GM23338 (cell line): ENCODE measurements around the gene SH3GLB1. TPM values are rescaled to one million over a fixed set of nuclear protein-coding genes. Genes with fewer than 3 reads are reported as not detected.

Experiments
- ATAC-seq: fragments of 200-7000 bp; cut with Tn5 transposase; 3 replicates; pipeline ENCODE4 v1.9.1; 2020
- DNase-seq: peaks from one replicate; pipeline ENCODE4 v3.0.0-alpha.2; 2015; ENCODE audit warnings: low spot score
- H2AFZ ChIP-seq: fragments of 200-600 bp; sonication (generic); 2 replicates; pipeline ENCODE4 v1.8.0; 2016; ENCODE audit warnings: antibody characterized with exemption, mild to moderate bottlenecking, moderate library complexity
- H3F3A ChIP-seq: fragments of 200-600 bp; sonication (generic); replicated peaks from 2 replicates; pipeline ENCODE4 v1.8.0; 2017; ENCODE audit warnings: antibody characterized with exemption, mixed run types, low read depth
- H3K27ac ChIP-seq: fragments of 200-600 bp; sonication (generic); 2 replicates; pipeline ENCODE4 v1.6.1; 2016; ENCODE audit warnings: low read depth
- H3K27me3 ChIP-seq: fragments of 200-600 bp; sonication (generic); 2 replicates; pipeline ENCODE4 v1.8.0; 2016; ENCODE audit warnings: mild to moderate bottlenecking, mixed run types, moderate library complexity; ENCODE audit not compliant: insufficient read depth
- H3K36me3 ChIP-seq: fragments of 200-600 bp; sonication (generic); 2 replicates; pipeline ENCODE4 v1.8.0; 2016; ENCODE audit warnings: mild to moderate bottlenecking; ENCODE audit not compliant: insufficient read depth
- H3K4me1 ChIP-seq: fragments of 200-600 bp; sonication (generic); 2 replicates; pipeline ENCODE4 v1.8.0; 2016; ENCODE audit warnings: mild to moderate bottlenecking, moderate library complexity; ENCODE audit not compliant: insufficient read depth
- H3K4me2 ChIP-seq: fragments of 200-600 bp; sonication (generic); 2 replicates; pipeline ENCODE4 v1.7.1; 2017; ENCODE audit warnings: mixed run types
- H3K4me3 ChIP-seq: fragments of 200-600 bp; sonication (generic); 2 replicates; pipeline ENCODE4 v1.6.1; 2016; ENCODE audit warnings: mixed run types
- H3K79me2 ChIP-seq: fragments of 200-600 bp; sonication (generic); replicated peaks from 2 replicates; pipeline ENCODE4 v1.8.0; 2017; ENCODE audit warnings: mild to moderate bottlenecking; ENCODE audit not compliant: insufficient read depth
- H3K9me2 ChIP-seq: fragments of 200-600 bp; sonication (generic); 2 replicates; pipeline ENCODE4 v1.8.0; 2017; ENCODE audit not compliant: insufficient read depth
- H4K20me1 ChIP-seq: fragments of 200-600 bp; sonication (generic); replicated peaks from 2 replicates; pipeline ENCODE4 v1.8.0; 2017; ENCODE audit warnings: mild to moderate bottlenecking; ENCODE audit not compliant: insufficient read depth
- H3K27ac Mint-ChIP-seq: 2 replicates; pipeline ENCODE4 v1.8.0; 2020; ENCODE audit warnings: inconsistent platforms, mild to moderate bottlenecking, moderate library complexity, mixed read lengths
- H3K27me3 Mint-ChIP-seq: 3 replicates; pipeline ENCODE4 v1.8.0; 2022; ENCODE audit warnings: low read depth, mild to moderate bottlenecking, moderate library complexity, mixed read lengths, inconsistent platforms; ENCODE audit not compliant: insufficient read depth, poor library complexity
- H3K36me3 Mint-ChIP-seq: 3 replicates; pipeline ENCODE4 v1.8.0; 2021; ENCODE audit warnings: low read depth, mild to moderate bottlenecking, inconsistent platforms, moderate library complexity, mixed read lengths
- H3K4me1 Mint-ChIP-seq: 3 replicates; pipeline ENCODE4 v1.8.0; 2020; ENCODE audit warnings: mild to moderate bottlenecking, inconsistent platforms, mixed read lengths
- H3K4me3 Mint-ChIP-seq: 3 replicates; pipeline ENCODE4 v1.8.0; 2021; ENCODE audit warnings: moderate library complexity, mild to moderate bottlenecking, inconsistent platforms, mixed read lengths
- H3K9me3 Mint-ChIP-seq: 3 replicates; pipeline ENCODE4 v1.8.0; 2020; ENCODE audit warnings: moderate library complexity, mild to moderate bottlenecking, inconsistent platforms, mixed read lengths
- CREB1 ChIP-seq: fragments of 250-450 bp; sonication (Bioruptor Pico); IDR thresholded peaks from 2 replicates; pipeline ENCODE4 v1.5.0; 2020; ENCODE audit warnings: low read depth, mild to moderate bottlenecking, moderate library complexity
- CTCF ChIP-seq, 2 experiments: fragments of 200-600 bp in 1 of 2; sonication (generic) in 1 of 2; conservative IDR thresholded peaks; 2 replicates each; pipeline versions ENCODE4 v1.5.1 to v1.6.1; 2016 to 2017; ENCODE audit warnings: antibody characterized with exemption in 2 of 2, low read depth in 2 of 2, mild to moderate bottlenecking in 2 of 2, moderate library complexity in 1 of 2
- ETS1 ChIP-seq: IDR thresholded peaks from 2 replicates; pipeline ENCODE4 v1.6.1; 2016; ENCODE audit warnings: antibody characterized with exemption
- EZH2 ChIP-seq: fragments of 200-600 bp; sonication (generic); IDR thresholded peaks from one replicate; pipeline ENCODE4 v1.8.0; 2017; ENCODE audit warnings: antibody characterized with exemption, mild to moderate bottlenecking, low read depth; ENCODE audit not compliant: unreplicated experiment
- EZH2phosphoT487 ChIP-seq: fragments of 200-600 bp; sonication (generic); IDR thresholded peaks from one replicate; pipeline ENCODE4 v1.8.1; 2018; ENCODE audit warnings: antibody characterized with exemption; ENCODE audit not compliant: unreplicated experiment
- JUNB ChIP-seq: IDR thresholded peaks from one replicate; pipeline ENCODE4 v1.6.1; 2016; ENCODE audit warnings: antibody characterized with exemption; ENCODE audit not compliant: unreplicated experiment
- NANOG ChIP-seq: IDR thresholded peaks from 2 replicates; pipeline ENCODE4 v1.6.1; 2016; ENCODE audit warnings: antibody characterized with exemption, borderline replicate concordance
- POLR2AphosphoS5 ChIP-seq: IDR thresholded peaks from 2 replicates; pipeline ENCODE4 v1.6.1; 2016; ENCODE audit warnings: antibody characterized with exemption, low read depth
- REST ChIP-seq: IDR thresholded peaks from one replicate; pipeline ENCODE4 v1.6.1; 2018; ENCODE audit warnings: antibody characterized with exemption; ENCODE audit not compliant: unreplicated experiment
- STAT1 ChIP-seq: IDR thresholded peaks from one replicate; pipeline ENCODE4 v1.6.1; 2016; ENCODE audit warnings: antibody characterized with exemption; ENCODE audit not compliant: unreplicated experiment
- ZNF114 ChIP-seq: fragments of 250-450 bp; sonication (Bioruptor Pico); IDR thresholded peaks from 2 replicates; pipeline ENCODE4 v1.5.0; 2020; ENCODE audit warnings: mild to moderate bottlenecking, moderate library complexity
- ZNF331 ChIP-seq: fragments of 250-450 bp; sonication (Bioruptor Pico); IDR thresholded peaks from 2 replicates; pipeline ENCODE4 v1.5.0; 2020; ENCODE audit warnings: low read depth, mild to moderate bottlenecking, moderate library complexity
- ZNF462 ChIP-seq: fragments of 250-450 bp; sonication (Bioruptor Pico); IDR thresholded peaks from 2 replicates; pipeline ENCODE4 v1.5.0; 2020; ENCODE audit warnings: mild to moderate bottlenecking, moderate library complexity
- polyA plus RNA-seq: library from polyadenylated mRNA; unstranded; fragments of >200 nt; fragmentation: Nextera tagmentation; extraction: Ambion mirVana; gene quantifications from 2 replicates; pipeline ENCODE4 v1.2.1, GENCODE V29; 2016
- total RNA-seq: library from RNA; depleted of rRNA; stranded (reverse); fragments of >200 nt; shearing (Covaris generic); gene quantifications from 2 replicates; pipeline ENCODE4 v1.2.3, GENCODE V29; 2014

Gene SH3GLB1
- total and polyA plus RNA-seq, 2 experiments from 2014 or later, result 21.4 to 29.4 TPM

- H3K27ac ChIP-seq, result no peak overlapping the region
- H3K79me2 ChIP-seq, result no peaks in the 10 kb centered on the region
- peak overlapping the region; percentile 45; the same call in 1 of the 2 replicates for H2AFZ ChIP-seq
Observed at GRCh38 chr1:86775395-86775794, 71.0 kb downstream of the SH3GLB1 start.

More at GRCh38 chr1:86775395-86775794, 71.0 kb downstream of the SH3GLB1 start:
- Histone ChIP-seq H3K27me3 (no peaks in the 10 kb centered on the region), H3F3A (no peaks in the 10 kb centered on the region), H4K20me1 (no peaks in the 10 kb centered on the region), H3K4me3 (no peak overlapping the region), H3K9me2 (peaks cover 13% of the 10 kb centered on the region; the same call in 1 of the 2 replicates), H3K36me3 (no peaks in the 10 kb centered on the region), H3K4me2 (no peak overlapping the region), H3K4me1 (peaks cover 16% of the 10 kb centered on the region)
- H3K4me3 Mint-ChIP-seq, result no peak overlapping the region
- ATAC-seq, result no peak
- H3K27ac Mint-ChIP-seq, result no peak overlapping the region; the same call in 1 of the 2 replicates
- peaks cover 24% of the 10 kb centered on the region for H3K4me1 Mint-ChIP-seq
- H3K27me3 Mint-ChIP-seq, result no peaks in the 10 kb centered on the region
- DNase-seq, result no peak
- H3K36me3 Mint-ChIP-seq, result no peaks in the 10 kb centered on the region
- no peak for TF ChIP-seq CREB1
- no peak for TF ChIP-seq CTCF (conservative IDR thresholded peaks at IDR 0.05; ENCODE audit: low read depth in 2 of 2)
- no peak for TF ChIP-seq ZNF114 (CRISPR knock-in tag)
- TF ChIP-seq POLR2AphosphoS5, result no peak
- TF ChIP-seq REST, result no peak
- no peak for TF ChIP-seq NANOG
- no peak for TF ChIP-seq ETS1
- TF ChIP-seq EZH2, result no peak
- no peak for TF ChIP-seq ZNF331 (CRISPR knock-in tag)
- TF ChIP-seq JUNB, result no peak
- no peak for TF ChIP-seq EZH2phosphoT487
- no peak for TF ChIP-seq STAT1
- no peak for TF ChIP-seq ZNF462 (CRISPR knock-in tag)
- no peaks in the 10 kb centered on the region for H3K9me3 Mint-ChIP-seq
